DND-41 (cell line): Measurements from ENCODE around the gene SLC22A16.

Experiments
- ATAC-seq: fragments of 200-7000 bp; cut with Tn5 transposase; 3 replicates; pipeline ENCODE4 v1.9.1; 2021; ENCODE audit warnings: low read depth; ENCODE audit not compliant: insufficient read depth
- DNase-seq: peaks from one replicate; pipeline ENCODE4 v3.0.0-alpha.2; 2020
- H2AFZ ChIP-seq: 2 replicates; pipeline ENCODE4 v1.6.0; 2012; ENCODE audit warnings: low read depth, low read length
- H3K27ac ChIP-seq: 2 replicates; pipeline ENCODE4 v1.5.1; 2012; ENCODE audit warnings: low read length, inconsistent platforms
- H3K27me3 ChIP-seq: fragments of 200-600 bp; sonication (generic); 2 replicates; pipeline ENCODE4 v1.6.0; 2012; ENCODE audit warnings: low read length, mild to moderate bottlenecking, inconsistent platforms; ENCODE audit not compliant: insufficient read depth, poor library complexity
- H3K36me3 ChIP-seq: 2 replicates; pipeline ENCODE4 v1.5.1; 2012; ENCODE audit warnings: low read length, inconsistent platforms; ENCODE audit not compliant: insufficient read depth
- H3K4me1 ChIP-seq: 2 replicates; pipeline ENCODE4 v1.5.1; 2012; ENCODE audit warnings: mild to moderate bottlenecking, low read length; ENCODE audit not compliant: insufficient read depth
- H3K4me2 ChIP-seq: 2 replicates; pipeline ENCODE4 v1.6.0; 2012; ENCODE audit warnings: mild to moderate bottlenecking, moderate library complexity, low read length, inconsistent platforms; ENCODE audit not compliant: insufficient read depth
- H3K4me3 ChIP-seq, 2 experiments: fragments of 200-600 bp in 1 of 2; shearing (Covaris generic) in 1 of 2; 2 replicates each; pipeline ENCODE4 v1.5.1; 2012 to 2016; ENCODE audit warnings: inconsistent platforms in 2 of 2, low read length in 2 of 2, mild to moderate bottlenecking in 2 of 2, low read depth in 1 of 2, moderate library complexity in 1 of 2
- H3K79me2 ChIP-seq: 2 replicates; pipeline ENCODE4 v1.6.0; 2012; ENCODE audit warnings: low read length, inconsistent platforms; ENCODE audit not compliant: insufficient read depth
- H3K9ac ChIP-seq: 2 replicates; pipeline ENCODE4 v1.6.0; 2012; ENCODE audit warnings: low read depth, mild to moderate bottlenecking, inconsistent platforms, low read length, moderate library complexity
- H3K9me3 ChIP-seq: 2 replicates; pipeline ENCODE4 v1.5.1; 2012; ENCODE audit warnings: low read length, moderate library complexity, mild to moderate bottlenecking, inconsistent platforms; ENCODE audit not compliant: insufficient read depth, severe bottlenecking
- H4K20me1 ChIP-seq: 2 replicates; pipeline ENCODE4 v1.6.0; 2012; ENCODE audit warnings: low read length; ENCODE audit not compliant: insufficient read depth
- CTCF ChIP-seq: IDR thresholded peaks from 2 replicates; pipeline ENCODE4 v1.5.1; 2012; ENCODE audit warnings: borderline replicate concordance, low read length, moderate library complexity, mild to moderate bottlenecking; ENCODE audit not compliant: poor library complexity, severe bottlenecking; ENCODE audit errors: extremely low read depth
- EZH2 ChIP-seq: IDR thresholded peaks from 3 replicates; pipeline ENCODE4 v1.6.1; 2012; ENCODE audit warnings: borderline replicate concordance, low read depth, mild to moderate bottlenecking, moderate library complexity, low read length, inconsistent platforms; ENCODE audit not compliant: severe bottlenecking

The SLC22A16 gene

GRCh38 chr6:110448846-110449540 is 27.4 kb downstream of the SLC22A16 start:
- no peaks in the 10 kb centered on the region for H3K27me3 ChIP-seq
- DNase-seq (no peak), ATAC-seq (no peak)
- no peak overlapping the region for H2AFZ ChIP-seq
- no peak overlapping the region for H3K4me3 ChIP-seq
- no peak overlapping the region for H3K9ac ChIP-seq
- no peak for TF ChIP-seq EZH2
- H3K79me2 ChIP-seq, result no peaks in the 10 kb centered on the region
- H3K36me3 ChIP-seq, result no peaks in the 10 kb centered on the region
- no peaks in the 10 kb centered on the region for H4K20me1 ChIP-seq
- no peak overlapping the region for H3K4me2 ChIP-seq
- H3K4me1 ChIP-seq, result no peaks in the 10 kb centered on the region
- H3K9me3 ChIP-seq, result no peaks in the 10 kb centered on the region
- no peak overlapping the region for H3K27ac ChIP-seq

GRCh38 chr6:110447761-110448160 is 28.7 kb downstream of the SLC22A16 start:
- no peak overlapping the region for H3K27ac ChIP-seq
- no peak overlapping the region for H3K4me2 ChIP-seq
- no peak for ATAC-seq

GRCh38 chr6:110446405-110446804 is 30.0 kb downstream of the SLC22A16 start:
- H3K36me3 ChIP-seq, result no peaks in the 10 kb centered on the region
- H3K79me2 ChIP-seq, result no peaks in the 10 kb centered on the region
- no peaks in the 10 kb centered on the region for H4K20me1 ChIP-seq
- H3K4me1 ChIP-seq, result no peaks in the 10 kb centered on the region
- H3K4me3 ChIP-seq, result no peak overlapping the region
- TF ChIP-seq EZH2 (no peak), CTCF (no peak)
- no peaks in the 10 kb centered on the region for H3K27me3 ChIP-seq
- no peak overlapping the region for H3K4me2 ChIP-seq
- DNase-seq, result no peak
- no peak overlapping the region for H3K9ac ChIP-seq
- no peak overlapping the region for H2AFZ ChIP-seq
- no peaks in the 10 kb centered on the region for H3K9me3 ChIP-seq
- H3K27ac ChIP-seq, result no peak overlapping the region
- no peak for ATAC-seq

More at GRCh38 chr6:110447761-110448160, 28.7 kb downstream of the SLC22A16 start:
- no peak overlapping the region for H3K9ac ChIP-seq
- TF ChIP-seq CTCF (no peak), EZH2 (no peak)
- DNase-seq, result no peak
- no peak overlapping the region for H3K4me3 ChIP-seq
- no peaks in the 10 kb centered on the region for H3K36me3 ChIP-seq
- no peaks in the 10 kb centered on the region for H3K27me3 ChIP-seq
- no peaks in the 10 kb centered on the region for H3K9me3 ChIP-seq
- no peaks in the 10 kb centered on the region for H3K79me2 ChIP-seq
- H4K20me1 ChIP-seq, result no peaks in the 10 kb centered on the region
- H2AFZ ChIP-seq, result no peak overlapping the region
- no peaks in the 10 kb centered on the region for H3K4me1 ChIP-seq

GRCh38 chr6:110440026-110440425 is 36.4 kb downstream of the SLC22A16 start:
- Histone ChIP-seq H3K4me3 (no peak overlapping the region), H3K27me3 (no peaks in the 10 kb centered on the region), H3K79me2 (no peaks in the 10 kb centered on the region), H3K36me3 (no peaks in the 10 kb centered on the region), H4K20me1 (no peaks in the 10 kb centered on the region), H3K9me3 (no peaks in the 10 kb centered on the region), H3K9ac (no peak overlapping the region), H2AFZ (no peak overlapping the region), H3K4me1 (no peaks in the 10 kb centered on the region), H3K4me2 (no peak overlapping the region), H3K27ac (no peak overlapping the region)
- ATAC-seq (no peak), DNase-seq (no peak)
- no peak for TF ChIP-seq CTCF
- no peak for TF ChIP-seq EZH2
